Lung microvascular endothelial cell (primary cell): Measurements from ENCODE around the gene ANAPC16. TPM values are rescaled to one million over a fixed set of nuclear protein-coding genes. Genes with fewer than 3 reads are reported as not detected.
"Not testable (repeated sequence)": the region's sequence is repeated elsewhere in the genome, so short reads cannot be mapped to it uniquely, and the experiment has no call there.

Experiments
- DNase-seq, 2 donors: peaks; one replicate each; pipeline versions ENCODE4 v3.0.0 to v3.0.0-alpha.2; 2010; ENCODE audit warnings: low read depth in 2 of 2
- total RNA-seq: library from RNA; depleted of rRNA; stranded (reverse); fragments of >200 nt; gene quantifications from 2 replicates; pipeline ENCODE4 v1.2.1, GENCODE V29; 2014

Gene ANAPC16
- total RNA-seq, 1 donor from 2014 or later = 38.7 TPM

DNA sequence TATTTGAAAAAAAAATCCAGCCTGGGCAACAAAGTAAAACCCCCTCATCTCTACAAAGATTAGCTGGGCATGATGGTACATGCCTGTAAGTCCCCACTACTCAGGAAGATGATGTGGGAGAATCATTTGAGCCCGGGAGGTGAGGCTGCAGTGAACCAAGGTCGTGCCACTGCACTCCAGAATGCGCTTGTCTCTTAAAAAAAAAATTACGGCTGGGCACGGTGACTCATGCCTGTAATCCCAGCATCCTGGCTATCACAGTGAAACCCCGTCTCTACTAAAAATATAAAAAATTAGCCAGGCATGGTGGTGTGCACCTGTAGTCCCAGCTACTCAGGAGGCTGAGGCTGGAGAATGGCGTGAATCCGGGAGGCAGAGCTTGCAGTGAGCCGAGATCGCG, 4.4 kb upstream of the ANAPC16 start:
- peak in 1 of 2 donors; percentile 29 for DNase-seq

DNA sequence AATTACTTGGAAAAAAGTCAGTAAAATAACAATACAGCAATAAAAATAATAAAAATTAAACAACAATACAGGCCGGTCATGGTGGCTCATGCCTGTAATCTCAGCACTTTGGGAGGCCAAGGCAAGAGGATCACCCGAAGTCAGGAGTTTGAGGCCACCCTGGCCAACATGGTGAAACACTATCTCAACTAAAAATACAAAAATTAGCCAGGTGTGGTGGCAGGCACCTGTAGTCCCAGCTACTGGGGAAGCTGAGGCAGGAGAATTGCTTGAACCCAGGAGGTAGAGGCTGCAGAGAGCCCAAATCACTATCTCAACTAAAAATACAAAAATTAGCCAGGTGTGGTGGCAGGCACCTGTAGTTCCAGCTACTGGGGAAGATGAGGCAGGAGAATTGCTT, 4.0 kb upstream of the ANAPC16 start:
- not testable (repeated sequence) for DNase-seq

DNA sequence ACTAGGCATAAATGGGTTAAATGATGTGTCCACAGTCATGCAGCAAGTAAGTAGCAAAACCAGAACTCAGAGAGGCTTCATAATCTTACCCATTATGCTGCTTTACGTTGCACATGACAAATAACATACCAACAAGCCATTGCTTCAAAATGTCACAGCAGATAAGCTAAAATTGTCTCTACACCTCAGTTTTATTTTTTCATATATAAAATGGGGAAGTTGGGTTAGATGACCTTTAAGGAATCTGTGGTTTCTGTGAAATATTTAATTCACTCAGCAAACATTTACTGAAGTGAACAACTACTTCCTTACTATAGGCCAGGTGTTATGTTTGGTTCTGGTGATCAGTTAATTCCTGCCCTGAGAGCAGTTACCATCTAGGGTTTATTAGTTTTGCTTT, 2.5 kb downstream of the ANAPC16 start:
- DNase-seq = no peak

DNA sequence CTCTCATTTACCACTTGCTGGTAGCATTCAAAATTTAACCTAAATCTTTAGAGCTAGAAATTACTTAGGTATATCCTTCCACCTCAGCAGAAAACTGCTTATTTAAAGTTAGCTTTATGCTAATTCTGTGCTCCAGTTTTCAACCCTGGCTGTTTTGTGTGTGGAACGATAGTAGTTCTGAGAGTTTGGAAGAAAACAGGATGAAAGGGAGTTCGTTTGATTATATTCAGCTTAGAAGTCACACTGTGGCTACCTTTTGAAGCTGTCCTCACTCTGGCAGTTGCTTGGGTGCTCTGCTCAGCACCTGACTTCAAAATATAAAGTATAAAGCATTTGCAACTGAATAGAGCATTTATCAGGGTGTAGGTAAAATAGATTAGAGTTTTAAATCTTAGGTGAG, 2.9 kb downstream of the ANAPC16 start:
- DNase-seq = no peak

DNA sequence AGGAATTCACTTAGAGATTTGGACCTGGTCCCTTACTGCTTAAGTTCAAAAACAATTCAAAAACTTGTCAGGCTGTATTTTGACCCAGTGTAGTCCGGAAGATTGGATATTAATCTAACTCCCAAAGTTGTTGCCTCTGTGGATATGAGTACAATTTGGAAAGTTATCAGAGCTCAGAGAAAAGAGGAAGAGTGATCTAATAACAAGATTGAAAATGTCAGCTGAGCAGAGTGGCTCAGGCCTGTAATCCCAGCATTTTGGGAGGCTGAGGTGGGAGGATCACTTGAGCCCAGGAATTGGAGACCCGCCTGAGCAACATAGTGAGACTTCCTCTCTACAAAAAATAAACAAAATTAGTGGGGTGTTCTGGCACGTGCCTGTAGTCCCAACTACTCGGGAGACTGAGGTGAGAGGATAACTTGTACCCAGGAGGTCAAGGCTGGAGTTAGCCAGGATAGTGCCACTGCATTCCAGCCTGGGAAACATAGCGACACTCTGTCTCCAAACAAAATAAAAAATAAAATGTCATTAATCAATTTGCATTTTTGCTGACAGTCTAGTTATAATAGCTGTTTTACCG, 3.5 kb downstream of the ANAPC16 start:
- DNase-seq = no peak

DNA sequence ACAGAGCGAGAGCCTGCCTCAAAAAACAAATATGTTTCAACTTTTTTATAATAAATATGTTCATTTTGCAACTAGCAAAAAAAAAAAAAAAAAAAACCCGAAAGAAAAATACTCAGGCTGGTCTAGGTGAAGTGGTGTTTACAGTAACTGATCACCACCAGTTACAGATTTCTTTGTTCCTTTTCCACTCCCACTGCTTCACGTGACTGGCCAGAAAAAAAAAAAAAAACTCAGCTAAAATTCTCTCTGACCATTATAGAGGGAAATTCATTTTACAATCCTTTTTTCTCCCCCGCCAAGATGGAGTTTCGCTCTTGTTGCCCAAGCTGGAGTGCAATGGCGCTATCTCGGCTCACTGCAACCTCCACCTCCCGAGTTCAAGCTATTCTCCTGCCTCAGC, 4.8 kb downstream of the ANAPC16 start:
- no peak for DNase-seq

DNA sequence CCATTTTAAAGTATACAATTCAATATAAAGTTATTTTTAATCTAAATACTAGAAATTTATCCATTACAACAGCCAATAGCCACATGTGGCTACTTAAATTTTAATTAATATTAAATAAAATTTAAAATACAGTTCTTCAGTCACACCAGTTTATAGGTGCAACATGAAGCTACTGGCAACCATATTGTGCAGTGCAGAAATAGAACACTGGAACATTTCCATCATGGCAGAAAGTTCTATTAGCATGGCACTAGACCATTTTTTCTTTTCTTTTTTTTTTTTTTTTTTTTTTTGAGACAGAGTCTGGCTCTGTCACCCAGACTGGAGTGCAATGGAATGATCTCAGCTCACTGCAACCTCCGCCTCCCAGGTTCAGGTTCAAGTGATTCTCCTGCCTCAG, 5.5 kb downstream of the ANAPC16 start:
- DNase-seq = no peak

DNA sequence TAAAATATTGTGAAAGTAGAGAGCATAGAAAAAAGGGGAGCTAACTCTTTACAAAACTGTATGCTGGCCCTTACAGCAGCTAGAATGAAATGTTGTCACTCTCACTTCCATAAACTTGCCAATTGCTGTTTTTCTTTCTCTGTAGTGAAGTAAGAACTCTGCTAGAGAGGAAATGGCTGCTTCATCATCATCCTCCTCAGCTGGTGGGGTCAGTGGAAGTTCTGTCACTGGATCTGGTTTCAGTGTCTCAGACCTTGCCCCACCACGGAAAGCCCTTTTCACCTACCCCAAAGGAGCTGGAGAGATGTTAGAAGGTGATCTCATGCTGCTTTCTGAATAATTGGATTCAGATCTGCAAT, 7.9 kb downstream of the ANAPC16 start:
- DNase-seq = peak; percentile 46 to 71

DNA sequence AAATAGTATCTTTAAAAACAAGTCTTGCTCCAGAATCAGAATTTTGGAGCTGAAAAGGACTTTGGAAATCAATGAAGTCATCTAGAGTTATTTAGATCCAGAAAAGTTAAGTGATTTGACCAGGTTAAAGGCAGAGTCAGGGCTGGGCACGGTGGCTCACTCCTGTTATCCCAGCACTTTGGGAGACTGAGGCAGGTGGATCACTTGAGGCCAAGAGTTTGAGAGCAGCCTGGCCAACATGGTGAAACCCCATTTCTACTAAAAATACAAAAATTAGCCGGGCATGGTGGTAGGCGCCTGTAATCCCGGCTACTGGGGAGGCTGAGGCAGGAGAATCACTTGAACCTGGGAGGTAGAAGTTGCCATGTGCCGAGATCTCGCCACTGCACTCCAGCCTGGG, 8.4 kb downstream of the ANAPC16 start:
- DNase-seq = not testable (repeated sequence)

DNA sequence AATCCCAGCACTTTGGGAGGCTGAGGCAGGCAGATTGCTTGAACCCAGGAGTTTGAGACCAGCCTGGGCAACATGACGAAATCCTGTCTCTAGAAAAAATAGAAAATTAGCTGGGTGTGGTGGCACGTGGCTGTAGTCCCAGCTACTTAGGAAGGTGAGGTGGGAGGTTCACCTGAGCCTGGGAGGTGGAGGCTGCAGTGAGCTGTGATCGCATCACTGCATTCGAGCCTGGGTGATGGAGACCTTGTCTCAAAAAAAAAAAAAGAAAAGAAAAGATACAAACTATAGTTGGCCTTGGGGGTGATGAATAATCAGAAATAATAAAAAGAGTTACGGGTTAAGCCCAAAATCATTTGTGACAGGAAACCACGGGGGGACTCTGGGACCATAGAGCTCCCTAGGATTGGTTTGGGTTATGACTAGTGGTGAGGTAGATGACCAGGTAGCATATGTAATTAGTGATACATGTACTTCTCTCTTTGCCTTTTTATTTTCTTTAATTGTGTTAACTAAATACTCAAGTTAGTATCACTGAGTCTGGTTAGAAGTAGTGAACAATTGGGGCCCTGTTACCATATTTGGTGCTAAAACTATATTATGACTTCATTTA, 10.7 kb downstream of the ANAPC16 start:
- no peak for DNase-seq

DNA sequence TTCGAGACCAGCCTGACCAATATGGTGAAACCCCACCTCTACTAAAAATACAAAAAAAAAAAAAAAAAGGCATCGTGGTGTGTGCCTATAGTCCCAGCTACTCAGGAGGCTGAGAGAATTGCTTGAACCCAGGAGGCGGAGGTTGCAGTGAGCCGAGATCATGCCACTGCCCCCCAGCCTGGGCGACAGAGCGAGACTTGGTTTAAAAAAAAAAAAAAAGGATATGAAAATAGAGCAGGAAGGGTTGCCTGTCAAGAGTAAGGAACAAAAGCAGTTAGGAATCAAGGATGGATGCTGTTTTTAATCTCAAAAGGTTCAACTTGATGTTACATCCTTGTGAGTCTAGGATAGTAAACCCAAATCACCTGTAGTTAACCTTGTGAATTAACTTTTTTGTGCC, 12.0 kb downstream of the ANAPC16 start:
- DNase-seq = no peak

DNA sequence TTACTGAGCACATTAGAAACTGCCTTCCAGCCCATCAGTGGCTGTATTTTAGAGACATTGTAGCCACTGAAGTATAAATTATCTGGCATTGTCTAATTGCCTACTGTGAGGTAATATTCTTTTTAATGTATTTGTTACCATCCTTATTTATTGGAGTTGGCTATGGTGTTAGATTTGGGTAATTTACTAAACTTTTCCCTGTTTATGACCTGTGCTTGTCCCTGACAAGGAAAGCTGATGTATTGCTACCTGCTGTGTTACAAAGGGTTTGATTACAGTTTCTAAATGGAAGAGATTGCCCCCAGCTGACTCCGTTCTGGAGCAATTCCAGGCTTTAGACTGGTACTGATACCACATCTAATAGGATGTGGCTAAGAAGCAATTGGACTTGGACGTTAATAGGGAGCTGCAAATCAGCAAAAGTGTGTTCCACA, 12.5 kb downstream of the ANAPC16 start:
- DNase-seq = no peak

DNA sequence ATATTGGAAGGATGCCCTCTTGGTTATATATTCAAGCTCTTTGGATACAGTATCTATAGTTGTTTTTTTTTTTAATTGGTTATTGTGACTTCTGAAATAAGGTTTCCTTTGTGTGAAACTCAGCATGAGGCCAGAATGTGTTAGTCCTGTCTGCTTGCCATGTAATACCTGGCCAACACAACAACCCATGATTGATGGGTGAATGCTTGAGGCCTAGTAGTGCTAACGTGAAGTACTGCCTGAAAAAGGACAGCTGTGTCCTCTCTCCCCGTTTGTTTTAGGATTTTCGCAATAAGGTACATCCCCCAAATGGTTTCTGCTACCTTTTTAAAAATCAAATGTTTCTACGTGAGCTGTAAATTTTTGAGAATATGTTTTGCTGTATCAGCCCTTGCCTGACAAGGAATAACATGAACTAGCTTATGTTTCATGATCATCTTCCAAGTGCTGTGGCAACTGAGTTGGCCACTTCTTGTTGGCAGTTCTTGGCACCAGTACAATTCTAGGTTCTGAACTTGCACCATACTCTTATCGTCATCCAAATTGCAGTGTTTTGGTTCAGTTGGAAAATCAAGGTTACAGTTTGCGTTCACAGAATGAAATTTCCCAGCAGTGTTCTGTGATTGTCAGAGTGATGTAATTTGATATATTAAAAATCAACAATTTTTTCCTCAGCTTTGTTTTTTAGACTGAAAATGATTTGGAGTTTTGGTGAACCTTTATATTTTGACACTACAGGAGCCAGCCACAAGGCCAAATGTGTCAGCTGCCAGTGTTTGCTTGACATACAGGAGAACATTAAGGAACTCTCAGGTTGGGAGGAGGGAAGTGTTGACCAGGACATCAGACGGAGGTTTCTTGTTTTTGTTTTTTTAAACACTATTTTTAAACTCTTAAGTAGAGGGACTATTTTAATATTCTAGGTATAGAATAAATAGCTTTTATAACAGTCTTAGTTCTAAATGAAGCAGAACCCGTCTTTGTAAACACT, 13.7 kb downstream of the ANAPC16 start:
- DNase-seq = no peak

DNA sequence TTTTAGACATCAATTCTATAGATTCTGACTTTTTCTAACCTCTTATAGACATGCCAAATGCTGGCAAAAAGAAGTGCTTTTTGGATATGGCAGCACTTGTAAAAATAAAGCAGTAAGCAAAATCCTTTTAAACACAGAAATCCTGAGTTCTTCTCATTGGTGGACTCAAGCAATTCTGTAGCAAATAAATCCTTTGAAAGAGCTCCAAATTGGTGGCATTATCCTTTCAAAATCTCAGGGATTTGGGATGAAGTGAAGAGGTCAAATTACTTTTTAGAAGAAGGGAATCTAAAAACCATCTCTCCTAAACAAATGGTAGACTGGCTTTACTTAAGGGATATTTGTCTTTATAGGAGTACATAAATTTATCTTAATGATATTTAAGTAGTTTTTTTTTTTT, 17.8 kb downstream of the ANAPC16 start:
- DNase-seq = no peak

DNA sequence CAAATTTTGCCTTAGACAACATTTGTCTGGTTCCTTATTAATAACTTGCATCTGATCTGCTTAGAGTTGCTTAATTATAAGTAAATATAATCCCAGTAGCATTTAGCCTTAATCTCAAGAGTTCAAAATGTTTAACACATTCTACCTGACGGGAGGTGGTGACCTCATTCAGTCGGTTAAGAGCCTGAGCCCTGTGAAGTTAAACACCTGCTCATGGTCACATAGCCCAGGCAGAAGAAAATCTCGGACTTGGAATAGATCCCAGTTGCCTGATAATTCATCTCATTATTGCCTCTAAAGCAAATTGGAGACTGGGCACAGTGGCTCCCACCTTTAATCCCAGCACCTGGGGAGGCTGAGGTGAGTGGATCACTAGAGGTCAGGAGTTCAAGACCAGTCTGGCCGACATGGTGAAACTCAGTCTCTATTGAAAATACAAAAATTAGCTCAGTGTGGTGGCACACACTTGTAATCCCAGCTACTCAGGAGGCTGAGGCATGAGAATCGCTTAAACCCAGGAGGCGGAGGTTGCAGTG, 18.8 kb downstream of the ANAPC16 start:
- DNase-seq = no peak

DNA sequence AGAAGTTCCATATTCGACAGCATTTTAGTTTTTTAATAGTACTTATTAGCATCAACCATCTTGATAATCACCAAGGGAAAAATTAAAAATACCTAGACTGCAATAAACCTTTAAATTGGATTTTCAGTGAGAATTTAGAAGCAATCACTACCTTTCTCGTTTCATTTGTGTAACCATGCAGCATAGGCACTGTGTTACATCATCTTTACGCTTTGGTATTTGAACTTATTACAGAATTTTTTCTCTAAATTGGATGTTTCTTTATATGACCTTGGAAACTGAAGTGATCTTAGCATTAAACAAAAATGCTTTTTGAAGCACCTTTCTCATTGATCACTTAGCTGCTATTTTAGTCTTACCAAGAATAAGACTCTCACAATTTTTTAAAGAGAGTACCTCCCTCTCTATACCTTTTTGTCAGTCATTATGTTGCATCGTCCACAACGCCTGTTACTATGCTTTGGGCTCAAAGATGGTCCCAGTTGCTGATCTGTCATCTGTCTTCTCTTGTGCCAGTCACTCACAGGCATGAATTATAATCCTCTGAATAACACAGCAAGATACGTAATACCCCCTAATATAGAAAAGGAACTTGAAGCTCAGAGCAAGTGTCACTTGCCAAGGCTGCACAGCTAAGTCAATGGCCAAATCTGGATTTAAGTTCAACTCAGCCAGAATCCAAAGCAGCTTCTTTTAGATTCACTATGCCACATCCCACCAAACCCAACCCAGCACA, 19.9 kb downstream of the ANAPC16 start:
- DNase-seq = no peak

DNA sequence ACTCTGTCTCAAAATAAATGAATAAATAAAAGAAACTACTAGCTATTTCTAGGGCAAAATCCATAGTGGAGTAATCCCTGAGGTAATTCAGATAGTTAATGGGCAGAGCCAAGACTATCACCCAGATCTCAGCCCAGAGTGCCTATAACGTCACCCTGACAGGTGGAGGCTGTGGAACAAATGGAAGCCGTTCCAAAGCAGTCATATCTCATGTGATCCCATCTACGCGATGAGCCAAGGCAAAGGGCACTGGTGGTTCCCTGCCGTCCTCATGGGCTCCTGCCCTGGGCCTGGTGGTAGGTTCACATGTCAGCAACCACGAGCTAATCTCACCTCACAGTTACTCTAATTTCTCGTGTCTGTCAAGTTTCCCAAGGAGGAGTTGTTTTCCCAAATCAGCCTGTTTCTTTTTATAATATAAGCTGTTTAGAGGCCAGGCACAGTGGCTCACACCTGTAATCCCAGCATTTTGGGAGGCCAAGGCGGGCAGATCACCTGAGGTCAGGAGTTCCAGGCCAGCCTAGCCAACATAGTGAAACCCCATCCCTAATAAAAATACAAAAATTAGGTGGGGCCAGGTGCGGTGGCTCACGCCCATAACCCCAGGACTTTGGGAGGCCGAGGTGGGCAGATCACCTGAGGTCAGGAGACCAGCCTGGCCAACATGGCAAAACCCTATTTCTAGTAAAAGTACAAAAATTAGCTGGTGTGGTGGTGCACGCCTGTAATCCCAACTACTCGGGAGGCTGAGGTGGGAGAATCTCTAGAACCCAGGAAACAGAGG, 22.8 kb downstream of the ANAPC16 start:
- DNase-seq = no peak

DNA sequence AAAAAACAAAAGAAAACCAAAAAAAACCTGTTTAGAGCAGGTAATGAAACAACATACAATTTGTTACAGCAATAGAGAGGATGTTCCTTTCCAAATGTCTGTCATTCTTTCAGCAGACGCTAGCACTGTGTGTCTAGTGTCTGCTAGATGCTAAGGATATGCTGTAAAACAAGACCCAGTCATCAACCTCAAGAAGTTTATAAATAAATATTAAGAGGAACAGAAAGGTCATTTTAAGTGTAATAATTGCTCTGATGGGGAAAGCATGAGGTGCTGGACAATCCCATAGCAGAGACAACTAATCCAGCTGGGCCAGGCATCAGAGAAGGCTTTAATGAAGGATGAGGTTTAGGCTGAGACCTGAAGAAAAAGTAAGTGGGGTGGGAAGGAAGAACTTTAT, 23.6 kb downstream of the ANAPC16 start:
- DNase-seq = no peak

DNA sequence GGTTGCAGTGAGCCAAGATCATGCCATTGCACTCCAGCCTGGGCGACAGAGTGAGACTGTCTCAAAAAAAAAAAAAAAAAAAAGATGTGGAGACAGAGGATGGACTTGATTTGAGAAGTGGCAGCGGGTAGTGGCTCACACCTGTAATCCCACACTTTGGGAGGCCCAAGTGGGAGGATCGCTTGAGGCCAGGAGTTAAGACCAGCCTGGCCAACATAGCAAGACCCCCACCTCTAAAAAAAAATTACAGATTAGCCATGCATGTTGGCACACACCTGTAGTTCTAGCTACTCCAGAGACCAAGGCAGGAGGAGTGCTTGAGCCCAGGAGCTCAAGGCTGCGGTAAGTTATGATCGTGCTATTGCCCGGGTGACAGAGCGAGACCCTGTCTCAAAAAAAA, 24.6 kb downstream of the ANAPC16 start:
- no peak for DNase-seq

DNA sequence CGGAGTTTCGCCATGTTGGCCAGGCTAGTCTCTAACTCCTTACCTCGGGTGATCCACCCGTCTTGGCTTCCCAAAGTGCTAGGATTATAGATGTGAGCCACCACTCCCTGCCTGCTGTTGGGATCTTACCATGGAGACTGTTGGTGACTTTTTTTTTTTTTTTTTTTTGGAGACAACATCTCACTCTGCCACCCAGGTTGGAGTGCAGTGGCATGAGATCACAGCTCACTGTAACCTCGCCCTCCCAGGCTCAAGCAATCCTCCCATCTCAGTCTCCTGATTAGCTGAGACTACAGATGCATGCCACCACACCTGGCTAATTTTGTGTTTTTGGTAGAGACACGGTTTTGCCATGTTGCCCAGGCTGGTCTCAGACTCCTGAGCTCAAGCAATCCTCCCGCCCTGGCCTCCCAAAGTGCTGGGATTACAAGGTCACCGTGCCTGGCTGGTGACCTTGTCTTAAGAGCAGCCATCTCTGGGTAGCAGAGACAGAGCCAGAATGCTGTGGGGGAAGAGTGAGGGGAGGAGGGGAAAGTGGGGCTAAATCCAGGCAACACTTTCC, 26.0 kb downstream of the ANAPC16 start:
- DNase-seq = no peak

DNA sequence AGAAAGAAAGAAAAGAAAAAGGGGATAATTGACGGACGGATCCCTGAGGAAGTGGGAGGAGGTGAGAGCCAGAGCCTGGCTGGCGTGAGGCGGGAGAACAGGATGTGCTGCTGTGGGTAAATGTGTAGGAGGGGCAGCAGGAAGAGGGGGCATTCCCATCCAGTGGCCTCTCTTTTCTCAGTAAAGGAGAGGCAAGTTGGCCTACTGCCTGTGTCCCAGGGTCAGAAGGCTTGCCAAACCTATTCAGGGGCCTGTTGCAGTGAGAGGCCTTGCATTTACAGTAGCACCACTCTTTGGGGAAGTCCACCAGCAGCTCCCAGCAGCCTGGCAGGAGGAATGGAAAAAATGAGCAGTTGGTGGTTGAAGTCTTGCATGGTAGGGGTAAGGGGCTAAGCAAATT, 26.9 kb downstream of the ANAPC16 start:
- DNase-seq = peak; percentile 70 to 89
